ENCODE measurements around the gene POC1B. TPM values are rescaled to one million over a fixed set of nuclear protein-coding genes. Genes with fewer than 3 reads are reported as not detected.

The POC1B gene
- total and polyA plus RNA-seq, 12 donors, result 3.3 to 18.5 (median 11.8) TPM

DNA sequence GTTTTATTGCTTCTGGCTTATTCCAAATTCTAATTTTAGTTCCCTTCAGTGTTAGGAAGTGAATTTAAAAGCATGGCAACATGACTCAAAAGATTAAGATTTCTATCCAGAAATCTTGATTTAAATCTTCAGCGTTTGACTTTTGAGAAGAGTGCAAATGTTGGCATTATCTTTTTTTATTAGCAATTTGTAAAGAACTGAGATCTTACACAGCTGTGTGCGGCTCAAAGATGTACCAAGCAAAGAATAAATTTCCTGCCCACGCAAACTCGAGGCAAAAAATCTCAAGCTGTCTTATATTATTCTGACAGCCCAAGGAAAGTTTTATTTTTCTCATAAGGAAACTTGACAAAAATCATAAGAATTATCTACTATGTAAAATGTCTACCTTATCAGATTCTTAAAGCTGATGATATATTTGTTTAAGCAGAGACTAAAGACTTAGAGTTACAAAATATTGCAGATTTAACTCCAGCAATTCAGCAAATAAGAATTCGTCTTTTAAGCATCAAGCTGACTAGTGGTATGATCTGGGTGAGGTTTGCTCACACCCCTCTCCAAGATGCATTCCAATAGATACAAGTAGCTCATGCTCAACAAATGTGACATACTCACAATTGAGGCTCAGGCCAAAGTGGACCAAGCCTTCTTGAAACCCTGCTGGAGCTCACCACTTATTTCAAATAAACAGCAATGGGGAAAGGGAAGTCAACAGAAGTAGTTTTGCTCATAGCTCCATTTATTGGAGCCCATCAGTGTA lies 47.4 kb upstream of the POC1B start:
- intact Hi-C loops (cut with DNase I), result no loop called here
- H3K36me3 ChIP-seq (replicated peaks in 1 of 2), result no peaks in the 10 kb centered on the region
- no peak for TF ChIP-seq POLR2A (IDR thresholded peaks at IDR 0.05)
- TF ChIP-seq, protein P1, sequence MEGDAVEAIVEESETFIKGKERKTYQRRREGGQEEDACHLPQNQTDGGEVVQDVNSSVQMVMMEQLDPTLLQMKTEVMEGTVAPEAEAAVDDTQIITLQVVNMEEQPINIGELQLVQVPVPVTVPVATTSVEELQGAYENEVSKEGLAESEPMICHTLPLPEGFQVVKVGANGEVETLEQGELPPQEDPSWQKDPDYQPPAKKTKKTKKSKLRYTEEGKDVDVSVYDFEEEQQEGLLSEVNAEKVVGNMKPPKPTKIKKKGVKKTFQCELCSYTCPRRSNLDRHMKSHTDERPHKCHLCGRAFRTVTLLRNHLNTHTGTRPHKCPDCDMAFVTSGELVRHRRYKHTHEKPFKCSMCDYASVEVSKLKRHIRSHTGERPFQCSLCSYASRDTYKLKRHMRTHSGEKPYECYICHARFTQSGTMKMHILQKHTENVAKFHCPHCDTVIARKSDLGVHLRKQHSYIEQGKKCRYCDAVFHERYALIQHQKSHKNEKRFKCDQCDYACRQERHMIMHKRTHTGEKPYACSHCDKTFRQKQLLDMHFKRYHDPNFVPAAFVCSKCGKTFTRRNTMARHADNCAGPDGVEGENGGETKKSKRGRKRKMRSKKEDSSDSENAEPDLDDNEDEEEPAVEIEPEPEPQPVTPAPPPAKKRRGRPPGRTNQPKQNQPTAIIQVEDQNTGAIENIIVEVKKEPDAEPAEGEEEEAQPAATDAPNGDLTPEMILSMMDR (IDR thresholded peaks at IDR 0.05), result no peak
- H3K9me3 ChIP-seq (replicated peaks in 1 of 3), result no peaks in the 10 kb centered on the region
- H3K4me3 ChIP-seq, result no peak overlapping the region
- 79 to 93% (median 82%) methylated on average over 5 of the region's 5 CpGs for WGBS, 4 donors
- no peaks in the 10 kb centered on the region for H3K27me3 ChIP-seq
- no peak overlapping the region for H3K27ac ChIP-seq
- H3K4me1 ChIP-seq (replicated peaks in 1 of 2), result no peaks in the 10 kb centered on the region
- no peak for DNase-seq

DNA sequence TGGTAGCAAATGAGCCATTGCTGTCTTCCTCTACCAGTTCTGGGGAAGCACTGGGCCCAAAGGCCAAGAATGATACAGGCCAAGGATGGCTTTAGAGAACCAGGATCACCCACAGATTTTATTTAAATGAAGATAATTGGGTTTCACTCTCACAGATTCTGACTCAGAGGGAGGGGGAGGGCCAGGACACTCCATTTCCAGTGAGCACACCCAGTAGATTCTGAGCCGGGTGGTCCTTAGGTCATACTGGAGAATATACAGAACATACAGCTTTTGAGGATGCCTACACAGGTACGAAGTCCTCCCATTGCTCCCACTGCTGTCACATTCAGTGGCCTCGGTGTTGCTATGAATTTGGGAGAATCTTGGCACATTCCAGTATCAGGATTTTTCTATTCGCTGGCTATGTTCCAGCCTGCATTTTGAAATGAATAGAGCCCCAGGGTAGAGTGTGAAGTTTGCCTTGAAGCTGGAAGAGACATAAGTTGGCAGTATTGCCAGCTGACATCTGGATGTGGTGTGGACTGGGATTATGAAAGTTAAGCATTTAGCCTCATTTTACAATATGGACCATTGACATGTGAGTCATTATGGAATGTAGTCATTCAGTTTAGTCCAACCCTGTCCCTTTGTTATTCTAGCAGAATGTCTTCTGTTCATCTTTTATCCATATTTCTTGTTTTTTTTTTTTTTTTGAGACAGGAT lies 45.8 kb upstream of the POC1B start:
- intact Hi-C loops (cut with DNase I), result no loop called here

DNA sequence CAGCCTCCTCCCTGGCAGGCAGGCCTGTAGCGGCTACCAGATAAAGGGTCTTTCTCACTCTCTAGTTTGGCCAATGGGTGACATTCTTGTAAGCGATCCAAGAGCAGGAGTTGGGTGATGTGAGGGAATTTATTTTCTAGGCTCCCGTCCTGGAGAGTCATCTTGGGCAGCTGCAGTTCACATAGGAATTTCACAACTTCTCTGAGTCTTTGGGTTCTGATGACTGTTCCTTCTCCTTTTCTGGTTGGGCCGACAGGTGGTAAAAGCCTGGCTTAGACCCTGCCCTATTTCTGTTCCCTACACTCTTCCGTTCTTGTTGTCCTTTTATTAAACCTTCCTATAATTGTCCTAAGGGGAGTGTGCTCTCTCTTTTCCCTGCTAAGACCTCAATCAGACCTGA lies 42.6 kb upstream of the POC1B start:
- no peak overlapping the region for H3K27ac ChIP-seq
- H3K9me3 ChIP-seq (replicated peaks in 1 of 3), result no peaks in the 10 kb centered on the region
- no peak for DNase-seq
- intact Hi-C loops (cut with DNase I), result no loop called here
- TF ChIP-seq, protein P1 (IDR thresholded peaks at IDR 0.05), result no peak
- H3K36me3 ChIP-seq (replicated peaks in 1 of 2), result no peaks in the 10 kb centered on the region
- no peaks in the 10 kb centered on the region for H3K4me1 ChIP-seq (replicated peaks in 1 of 2)
- H3K4me3 ChIP-seq, result no peak overlapping the region
- 81 to 89% (median 85%) methylated on average over 5 of the region's 5 CpGs for WGBS, 4 donors
- H3K27me3 ChIP-seq, result no peaks in the 10 kb centered on the region

More for the DNA sequence above, 45.8 kb upstream of the POC1B start:
- Histone ChIP-seq H3K4me3 (no peak overlapping the region), H3K36me3 (replicated peaks in 1 of 2) (no peaks in the 10 kb centered on the region), H3K27me3 (no peaks in the 10 kb centered on the region), H3K4me1 (replicated peaks in 1 of 2) (no peaks in the 10 kb centered on the region), H3K27ac (no peak overlapping the region), H3K9me3 (replicated peaks in 1 of 3) (no peaks in the 10 kb centered on the region)
- TF ChIP-seq, protein P1 (IDR thresholded peaks at IDR 0.05), result no peak
- TF ChIP-seq POLR2A (IDR thresholded peaks at IDR 0.05), result no peak
- no peak for DNase-seq
- 88 to 97% (median 94%) methylated on average over 4 of the region's 4 CpGs for WGBS, 4 donors

DNA sequence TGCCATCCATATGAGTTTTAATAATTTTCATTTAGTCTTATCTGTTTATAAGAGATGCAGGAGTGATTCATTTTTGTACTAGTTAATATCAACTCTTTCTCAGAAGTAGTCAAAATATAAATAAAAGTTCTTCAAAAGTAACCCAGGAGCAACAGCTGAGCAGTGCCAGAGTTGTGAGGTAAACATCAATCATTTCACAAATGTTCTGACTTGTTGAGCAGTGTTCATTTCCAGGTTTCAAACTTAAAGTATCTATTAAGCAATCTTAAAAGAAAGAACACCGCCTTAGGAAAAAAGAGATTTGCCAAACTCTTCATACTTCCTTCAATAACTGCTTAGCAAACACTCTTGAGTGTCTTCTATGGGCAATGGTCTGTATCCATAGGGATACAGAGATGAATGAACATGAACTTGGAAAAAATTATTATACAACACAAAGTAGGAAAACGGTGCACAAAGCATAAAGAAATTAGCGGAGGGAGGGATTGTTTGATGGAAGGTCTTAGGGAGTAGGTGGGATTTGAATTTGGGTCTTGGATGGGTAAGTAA lies 41.9 kb upstream of the POC1B start:
- H3K36me3 ChIP-seq (replicated peaks in 1 of 2), result no peaks in the 10 kb centered on the region
- WGBS, 4 donors, result 90 to 96% (median 91%) methylated on average over 3 of the region's 3 CpGs
- no peak for DNase-seq
- H3K4me3 ChIP-seq, result no peak overlapping the region
- no peaks in the 10 kb centered on the region for H3K4me1 ChIP-seq (replicated peaks in 1 of 2)
- no peaks in the 10 kb centered on the region for H3K9me3 ChIP-seq (replicated peaks in 1 of 3)
- intact Hi-C loops (cut with DNase I), result no loop called here
- H3K27me3 ChIP-seq, result no peaks in the 10 kb centered on the region
- no peak for TF ChIP-seq POLR2A (IDR thresholded peaks at IDR 0.05)
- TF ChIP-seq, protein P1 (IDR thresholded peaks at IDR 0.05), result no peak
- H3K27ac ChIP-seq, result no peak overlapping the region
